HuH-7.5 (cell line): ENCODE measurements around the gene MRPS14.
"Not testable (repeated sequence)": the region's sequence is repeated elsewhere in the genome, so short reads cannot be mapped to it uniquely, and the experiment has no call there.

ENCODE experiments used
- DNase-seq: peaks from one replicate; pipeline ENCODE4 v3.0.0; 2011; ENCODE audit warnings: low spot score

MRPS14 gene

DNA sequence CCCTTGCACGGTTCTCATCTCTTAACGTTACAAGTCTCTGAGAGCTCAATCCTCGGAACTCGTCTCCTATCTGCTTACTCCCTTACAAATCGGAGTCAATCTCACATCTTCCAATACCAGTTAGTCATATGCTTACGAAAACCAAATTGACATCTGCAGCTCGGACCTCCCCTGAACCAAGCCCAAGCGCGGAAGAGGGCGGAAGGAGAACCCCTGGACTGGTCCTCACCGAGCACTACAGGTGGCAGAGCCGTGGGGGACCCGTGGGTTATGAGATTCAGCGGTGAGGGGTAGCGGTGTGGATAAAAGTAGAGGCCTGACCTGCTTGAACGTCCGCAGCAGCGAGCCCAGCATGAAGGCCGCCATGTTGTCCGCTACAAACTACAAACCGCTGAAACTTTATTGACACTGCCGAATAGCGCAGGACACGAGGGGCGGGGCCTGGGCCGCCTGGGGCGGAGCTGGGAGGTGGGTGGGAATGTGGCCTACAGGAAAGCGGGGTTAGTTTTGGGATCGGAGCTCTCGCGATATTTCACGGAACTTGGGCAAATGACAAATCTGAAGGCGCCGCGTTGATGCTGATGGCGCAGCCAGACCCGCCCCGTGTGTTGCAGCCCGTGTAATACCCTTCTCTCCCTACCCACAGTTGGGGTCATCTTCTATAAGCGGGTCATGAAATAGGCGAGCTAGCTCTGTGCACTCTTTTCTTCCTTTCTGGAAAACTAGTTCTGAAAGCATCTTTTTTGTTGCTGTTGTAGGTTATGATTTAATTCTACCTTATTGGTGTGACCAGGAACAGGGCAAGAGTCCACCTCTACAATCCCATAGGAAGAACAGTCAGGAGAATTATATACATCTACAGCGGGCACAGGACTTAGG is at the start of gene MRPS14:
MRPS14 (minus strand) TSS at position 383 of the 879 bp plus-strand sequence; CDS start at position 366, 17 bp downstream.
- DNase-seq = peak; percentile 56

DNA sequence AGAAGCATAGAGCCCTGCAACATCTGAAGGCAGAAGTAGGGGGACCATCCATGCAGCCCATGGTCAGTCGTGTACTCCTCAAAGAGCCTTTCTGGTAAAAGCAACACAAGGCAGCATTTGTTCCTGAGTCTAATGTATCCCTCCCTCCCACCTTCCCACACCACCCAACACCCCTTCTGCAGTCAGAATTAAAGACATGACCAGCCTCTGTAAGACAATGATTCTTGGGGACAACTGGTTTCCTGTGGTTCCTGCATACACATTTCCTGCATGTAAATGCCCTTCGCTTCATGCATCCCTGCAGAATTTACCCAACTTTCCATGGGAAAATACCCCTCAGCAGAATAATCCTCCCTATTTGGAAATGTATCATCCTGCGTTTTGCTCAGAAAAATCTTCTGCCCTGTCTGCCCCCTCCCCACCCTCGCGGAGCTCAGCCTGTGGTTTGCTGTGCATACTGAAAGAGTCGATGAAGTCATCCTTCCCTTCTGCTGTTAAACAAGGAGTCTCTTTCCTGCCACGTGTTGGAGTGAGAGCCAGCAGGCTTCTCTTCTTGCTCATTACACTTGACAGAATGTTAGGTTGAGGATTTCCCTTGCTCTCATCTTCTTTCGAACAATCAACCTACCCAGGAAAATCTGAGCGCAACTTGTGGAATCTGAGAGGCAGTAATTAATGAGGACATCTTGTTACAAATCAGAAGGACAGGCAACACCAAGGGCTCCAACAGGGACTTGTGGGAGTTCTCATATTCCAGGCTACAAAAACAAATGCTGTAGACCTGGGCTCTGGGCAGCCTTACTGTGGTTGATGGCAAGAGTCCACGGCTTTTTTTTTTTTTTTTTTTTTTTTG is 49.1 kb upstream of the MRPS14 start:
- DNase-seq = no peak

DNA sequence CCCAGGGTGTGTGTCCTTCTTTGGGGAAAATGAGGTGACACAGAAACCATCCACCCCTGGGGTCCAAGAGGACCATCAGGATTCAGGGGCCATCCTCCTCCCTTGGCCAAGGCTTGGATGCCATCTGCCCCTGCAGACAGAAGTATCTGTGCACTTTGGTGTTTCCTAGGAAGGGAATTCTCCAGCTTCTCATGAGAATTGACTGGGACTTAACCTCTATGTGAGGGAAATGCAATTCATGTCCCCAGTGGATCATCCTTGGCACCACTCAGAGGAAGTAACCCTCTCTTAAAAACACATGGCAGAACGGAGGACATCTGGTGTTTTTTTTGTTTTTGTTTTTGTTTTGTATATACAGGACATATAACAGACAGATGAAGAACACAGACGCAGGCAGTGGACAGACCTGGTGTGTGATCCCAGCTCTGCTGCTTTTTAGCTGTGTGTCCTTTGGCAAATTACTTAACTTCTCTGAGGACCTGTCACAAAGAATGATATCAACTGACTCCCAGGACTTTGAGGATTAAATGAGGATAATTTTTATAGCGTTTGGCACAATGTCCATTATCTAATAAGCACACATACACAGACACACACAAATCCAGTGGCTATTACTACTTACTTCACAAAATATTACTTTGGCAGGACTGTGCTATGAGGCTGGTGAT is 48.2 kb upstream of the MRPS14 start:
- DNase-seq = no peak

DNA sequence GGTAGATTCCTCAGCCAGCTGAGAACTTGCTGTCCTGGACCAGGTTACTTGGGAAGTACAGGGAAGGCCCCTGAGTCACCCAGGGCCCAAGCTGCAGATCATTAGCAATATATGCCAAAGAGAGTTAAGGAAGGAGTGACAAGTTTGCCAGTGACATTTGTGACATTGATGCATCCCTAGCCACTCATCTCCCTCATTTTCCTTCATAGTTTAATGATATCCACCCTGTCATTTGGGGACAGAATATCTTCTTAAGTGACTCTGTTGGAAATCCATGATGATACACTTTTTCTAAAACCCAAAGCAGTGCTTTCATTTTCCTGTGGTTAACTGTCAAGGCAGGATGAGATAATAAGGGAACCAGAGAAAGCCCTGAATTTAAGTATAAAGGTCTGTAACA is 47.6 kb upstream of the MRPS14 start:
- no peak for DNase-seq

DNA sequence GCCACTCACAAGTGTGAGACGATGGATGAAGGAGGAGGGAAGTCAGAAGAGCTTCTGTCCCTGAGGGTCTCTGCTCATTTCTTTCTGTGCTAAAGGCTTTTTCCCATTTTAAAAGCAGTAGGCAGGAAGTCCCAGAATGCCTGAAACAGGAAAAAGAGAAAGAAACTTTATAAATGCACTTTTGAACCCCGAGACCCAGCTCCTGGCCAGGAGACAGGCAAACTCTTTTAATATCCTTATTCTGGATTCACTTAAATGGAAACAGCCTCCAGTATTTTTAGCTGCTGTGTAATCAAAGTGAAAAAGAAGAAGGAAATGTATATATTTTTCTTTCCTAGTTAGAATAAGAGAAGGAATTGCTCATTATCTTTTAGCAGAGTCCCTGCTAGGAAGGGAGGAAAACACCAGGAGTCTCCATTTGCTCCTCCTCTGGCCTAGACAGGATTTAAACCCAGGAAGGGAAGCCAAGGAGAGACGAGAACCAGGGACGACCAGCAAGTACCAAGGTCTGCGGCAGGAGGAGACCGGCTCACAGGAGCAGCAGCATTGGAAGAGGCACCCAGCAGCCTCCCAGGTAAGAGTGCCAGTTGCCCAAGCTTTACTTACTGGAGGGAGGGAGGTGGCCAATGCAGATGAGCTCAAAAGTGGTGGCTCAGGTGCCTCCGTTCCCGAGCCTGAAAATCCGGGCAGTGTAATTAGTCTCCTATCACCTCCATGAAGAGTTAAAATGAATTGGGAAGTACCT is 44.3 kb upstream of the MRPS14 start, which contains the start of gene TNN:
TNN (plus strand) TSS at position 472 of the 745 bp plus-strand sequence. CDS start 9,586 bp downstream, outside the sequence.
- no peak for DNase-seq

DNA sequence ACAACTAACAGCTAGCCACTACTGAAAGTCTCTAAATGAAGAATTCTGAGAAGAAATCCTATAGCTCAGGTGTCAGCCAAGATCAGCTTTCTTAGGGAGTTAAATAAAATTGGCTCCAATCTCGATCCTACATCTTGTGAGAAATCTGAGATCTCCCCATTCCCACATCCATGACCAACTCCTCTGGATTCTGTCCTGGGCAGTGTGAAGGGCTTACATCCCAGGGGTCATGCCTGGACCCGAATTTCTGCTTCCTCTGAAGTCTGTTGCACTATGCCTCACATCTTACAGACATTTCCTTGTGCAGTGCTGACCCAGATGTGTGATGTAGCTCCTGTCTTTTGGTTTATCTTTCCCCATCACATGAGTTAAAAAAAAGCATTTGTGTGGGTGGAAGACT is 39.6 kb upstream of the MRPS14 start:
- no peak for DNase-seq

DNA sequence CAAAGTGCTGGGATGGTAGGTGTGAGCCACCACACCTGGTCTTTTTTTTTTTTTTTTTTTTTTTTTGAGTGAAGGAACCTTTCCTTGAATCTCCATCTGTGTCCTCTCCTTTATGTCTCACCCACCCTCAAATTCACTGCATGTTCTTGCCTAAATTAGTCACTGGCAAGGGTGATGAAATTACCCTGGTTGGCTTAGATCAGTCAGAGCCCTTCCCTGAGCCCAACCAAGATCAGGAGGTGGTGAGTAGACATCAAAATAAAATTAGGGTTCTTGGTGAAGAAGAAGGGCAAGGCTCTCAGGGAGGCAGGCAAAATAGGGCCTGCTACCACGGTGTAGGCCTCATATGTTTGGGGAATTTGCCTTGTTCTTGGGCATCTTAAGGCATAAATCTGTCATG is 39.1 kb upstream of the MRPS14 start:
- DNase-seq = no peak

DNA sequence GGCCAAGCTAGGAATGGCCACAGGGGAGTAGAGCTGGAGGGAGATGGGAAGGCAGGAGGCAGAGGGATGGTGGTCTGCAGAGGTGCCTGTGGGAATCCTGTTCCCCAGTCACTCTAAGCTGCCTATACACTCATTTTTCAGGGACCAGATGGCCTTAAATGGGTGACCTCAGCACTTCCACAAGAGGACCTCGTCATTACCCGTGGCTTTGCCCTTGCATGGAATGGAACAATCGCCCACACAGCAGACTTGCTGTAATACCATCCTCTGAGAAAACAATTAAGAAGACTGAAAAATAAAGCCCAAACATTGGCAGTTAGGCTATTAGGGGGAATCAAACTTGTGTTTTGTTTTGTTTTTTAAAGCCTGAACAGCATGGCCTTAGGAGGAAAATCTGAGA is 31.5 kb upstream of the MRPS14 start:
- DNase-seq = no peak

DNA sequence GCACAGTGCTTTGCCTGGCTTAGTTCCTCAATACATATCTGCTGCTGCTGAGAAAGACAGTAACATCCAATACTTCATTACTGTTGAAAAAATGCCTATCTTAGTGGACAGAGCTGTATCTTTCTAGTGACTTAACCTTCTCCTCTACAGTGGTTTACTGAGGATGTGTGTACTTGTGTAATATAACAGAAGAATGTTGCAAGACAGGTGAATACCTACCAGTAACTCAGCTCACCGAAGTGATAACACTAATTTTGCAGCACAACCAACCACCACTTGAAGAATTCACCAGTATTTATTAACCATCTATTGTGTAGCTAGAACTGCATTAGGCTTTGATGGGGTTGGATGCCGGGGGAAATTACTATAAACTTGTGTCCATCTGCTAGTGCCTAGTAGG is 27.8 kb upstream of the MRPS14 start:
- DNase-seq = no peak

DNA sequence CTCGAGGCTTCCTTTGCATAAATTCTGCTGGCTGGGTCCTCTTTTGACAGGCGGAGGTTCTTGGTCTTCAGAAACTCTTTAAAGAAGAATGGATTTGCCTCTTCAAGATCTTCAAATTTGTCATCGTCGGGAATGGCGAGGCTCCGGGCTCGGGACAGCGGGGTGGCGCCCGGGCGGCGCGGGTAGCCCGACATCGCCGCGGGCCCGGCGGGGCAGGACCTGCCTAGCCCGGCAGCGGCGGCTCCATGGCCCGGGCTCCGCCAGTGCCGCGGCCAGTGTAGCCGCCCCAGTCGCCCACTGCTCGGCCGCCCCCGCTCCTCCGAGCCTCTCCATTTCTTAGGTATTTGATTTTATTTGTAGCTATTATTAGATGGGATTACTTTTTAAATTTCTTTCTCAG is 22.3 kb upstream of the MRPS14 start:
- no peak for DNase-seq

DNA sequence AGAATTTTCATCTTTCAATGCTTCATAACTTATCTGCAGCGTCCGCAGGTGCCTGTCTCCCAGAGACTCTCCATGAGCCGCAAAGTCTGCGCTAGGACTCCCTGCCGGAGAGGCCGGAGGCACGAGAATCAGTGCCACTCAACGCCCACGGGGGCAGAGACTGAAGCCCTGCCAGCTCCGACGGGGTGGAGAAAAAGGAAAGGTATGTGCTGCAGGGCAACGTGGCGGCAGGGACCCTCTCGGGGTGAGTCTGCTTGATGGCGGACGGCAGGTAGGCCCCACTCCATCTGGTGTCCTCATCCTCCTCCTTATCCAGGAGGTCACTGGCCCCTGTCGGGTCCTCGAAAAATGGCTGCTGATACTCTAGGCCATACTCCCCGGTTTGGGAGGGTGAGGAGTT is 21.9 kb upstream of the MRPS14 start:
- no peak for DNase-seq

DNA sequence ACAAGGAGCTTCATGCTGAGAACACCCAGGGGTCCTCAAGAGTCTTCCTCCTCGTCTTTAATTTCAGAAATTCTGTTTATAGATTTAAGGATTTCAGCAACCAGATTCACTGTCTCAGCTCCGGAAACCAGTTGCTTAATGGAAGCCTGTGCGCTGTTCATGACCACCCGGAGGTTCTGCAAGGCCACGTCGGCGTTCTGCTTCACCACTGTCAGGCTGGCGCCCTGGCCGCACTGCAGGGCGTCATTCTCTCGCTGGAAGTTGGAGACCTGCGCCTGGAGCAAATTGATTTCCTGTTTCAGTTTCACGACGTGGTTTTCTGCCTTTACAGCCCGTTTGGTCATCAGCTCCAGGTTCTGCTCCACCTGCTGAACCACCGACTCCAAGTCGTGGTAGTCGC is 21.4 kb upstream of the MRPS14 start:
- DNase-seq = not testable (repeated sequence)

DNA sequence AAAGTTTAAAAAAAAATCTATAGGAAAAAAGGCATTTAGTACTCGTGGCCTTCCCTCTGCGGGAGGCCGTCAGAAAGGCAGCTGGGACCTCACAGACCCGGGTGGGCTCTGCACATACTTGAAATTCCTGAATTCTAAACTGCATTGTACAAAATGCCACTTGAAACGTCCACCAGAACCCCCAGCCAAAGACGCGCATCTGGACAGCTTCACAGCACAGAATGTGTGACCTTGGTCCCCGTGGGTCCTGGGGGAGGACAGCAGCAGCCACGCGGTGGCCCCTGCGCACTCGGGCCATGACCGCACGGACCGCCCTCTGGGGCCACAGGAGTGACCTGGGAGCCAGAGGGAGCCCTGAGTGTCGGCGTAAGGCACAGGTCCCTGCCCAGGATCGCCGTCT is 20.6 kb upstream of the MRPS14 start:
- no peak for DNase-seq

DNA sequence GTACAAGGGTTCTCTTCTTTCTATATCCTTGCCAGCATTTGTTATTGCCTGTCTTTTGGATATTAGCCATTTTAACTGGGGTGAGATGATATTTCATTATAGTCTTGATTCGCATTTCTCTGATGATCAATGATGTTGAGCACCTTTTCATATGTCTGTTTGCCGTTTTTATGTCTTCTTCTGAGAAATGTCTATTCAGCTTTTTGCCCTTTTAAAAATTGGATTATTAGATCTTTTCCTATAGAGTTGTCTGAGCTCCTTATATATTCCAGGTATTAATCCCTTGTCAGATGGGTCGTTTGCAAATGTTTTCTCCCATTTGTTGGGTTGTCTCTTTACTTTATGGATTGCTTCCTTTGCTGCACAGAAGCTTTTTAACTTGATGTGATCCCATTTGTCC is 19.4 kb upstream of the MRPS14 start:
- no peak for DNase-seq

DNA sequence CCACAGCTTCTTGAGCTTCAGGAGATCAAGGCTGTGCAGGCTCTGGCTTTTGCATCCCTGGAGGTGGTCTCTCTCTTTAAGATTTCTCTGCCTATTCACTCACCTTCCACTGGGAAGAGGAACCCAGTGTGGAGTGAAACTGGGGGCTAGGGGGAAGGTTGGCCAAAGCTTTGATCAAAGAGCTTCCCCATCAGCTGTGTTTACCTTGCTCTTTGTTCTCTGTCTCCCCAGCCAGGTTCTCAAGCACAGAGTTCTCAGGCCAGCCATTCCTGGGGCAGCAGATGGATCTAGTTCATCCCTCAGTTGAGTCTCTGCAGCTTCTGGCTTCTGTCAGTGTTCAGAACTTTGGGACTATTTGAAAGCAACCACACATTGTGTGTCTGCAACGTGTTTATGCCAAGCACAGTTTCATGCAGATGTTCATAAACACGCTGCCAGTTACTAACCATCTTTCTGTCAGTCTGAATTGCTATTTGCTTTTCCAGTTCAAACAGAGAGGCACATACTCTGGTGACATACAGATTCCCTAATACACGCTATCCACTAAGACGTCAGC is 17.2 kb upstream of the MRPS14 start:
- DNase-seq = no peak

DNA sequence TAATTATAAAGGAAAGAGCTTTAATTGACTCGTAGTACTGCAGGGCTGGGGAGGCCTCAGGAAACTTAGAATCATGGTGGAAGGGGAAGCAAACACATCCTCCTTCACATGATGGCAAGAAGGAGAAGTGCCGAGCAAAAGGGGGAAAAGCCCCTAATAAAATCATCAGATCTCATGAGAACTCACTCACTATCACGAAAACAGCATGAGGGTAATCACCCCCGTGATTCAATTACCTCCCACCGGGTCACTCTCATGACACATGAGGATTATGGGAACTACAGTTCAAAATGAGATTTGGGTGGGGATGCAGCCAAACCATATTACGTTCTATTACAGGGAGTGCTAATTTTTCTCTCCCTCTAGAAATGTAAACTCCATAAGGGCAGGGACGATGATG is 14.2 kb upstream of the MRPS14 start:
- DNase-seq = no peak

DNA sequence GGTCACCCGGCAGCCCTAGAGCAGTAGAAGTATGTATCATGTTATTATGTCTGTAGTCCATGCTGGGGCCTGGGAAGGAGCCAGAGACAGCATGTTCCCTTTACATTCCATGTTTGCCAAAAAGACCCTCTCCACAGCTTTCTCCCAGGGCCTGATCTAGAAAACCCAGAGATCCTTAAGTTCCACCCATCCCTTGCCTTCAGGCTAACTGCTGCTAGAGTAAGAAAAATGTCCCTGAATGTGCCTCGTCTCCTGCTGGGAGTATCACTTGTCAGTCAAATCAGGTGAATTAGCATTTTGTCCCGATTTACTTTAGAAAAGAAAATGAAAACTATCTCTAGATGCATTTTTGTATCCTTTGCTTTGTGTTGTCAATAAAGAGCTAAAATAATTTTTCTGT is 13.3 kb upstream of the MRPS14 start:
- DNase-seq = no peak

DNA sequence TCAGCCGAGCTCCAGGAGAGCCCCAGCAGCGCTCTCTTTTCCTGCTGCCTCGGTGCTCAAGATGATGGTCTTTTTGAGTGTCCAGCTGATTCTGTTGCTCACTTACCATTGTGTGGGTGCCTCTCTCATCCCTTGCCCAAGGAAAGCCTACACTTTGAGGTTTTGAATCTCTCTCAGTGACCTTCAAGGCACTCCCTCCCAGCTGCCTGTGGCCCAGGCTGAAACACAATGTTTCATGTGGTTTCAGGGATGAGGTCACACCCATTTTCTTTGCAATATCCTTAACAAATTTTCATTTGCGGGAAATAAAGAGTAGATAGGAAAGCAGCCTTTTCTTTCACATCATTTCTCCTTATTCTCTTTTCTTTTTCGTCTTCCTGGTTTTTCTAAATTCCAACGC is 12.6 kb upstream of the MRPS14 start:
- DNase-seq = no peak

DNA sequence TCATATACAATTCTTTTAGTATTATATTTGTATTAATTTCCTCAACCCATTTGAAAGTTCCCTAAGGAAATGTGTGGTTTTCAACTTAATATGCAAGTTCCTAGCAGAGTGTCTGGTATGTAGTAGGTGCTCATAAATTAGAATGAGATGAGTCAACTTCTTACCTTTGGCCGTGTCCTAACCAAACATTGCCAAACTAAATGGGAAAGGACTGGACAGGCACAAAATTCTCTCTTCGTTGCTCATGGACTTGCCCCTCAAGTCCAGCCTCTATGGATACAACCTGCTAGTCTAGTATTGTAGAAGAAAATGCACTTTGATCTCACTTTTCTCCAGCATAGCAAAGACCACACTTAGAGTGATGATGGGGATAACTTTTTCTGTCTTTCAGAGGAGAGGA is 11.6 kb upstream of the MRPS14 start:
- DNase-seq = no peak

DNA sequence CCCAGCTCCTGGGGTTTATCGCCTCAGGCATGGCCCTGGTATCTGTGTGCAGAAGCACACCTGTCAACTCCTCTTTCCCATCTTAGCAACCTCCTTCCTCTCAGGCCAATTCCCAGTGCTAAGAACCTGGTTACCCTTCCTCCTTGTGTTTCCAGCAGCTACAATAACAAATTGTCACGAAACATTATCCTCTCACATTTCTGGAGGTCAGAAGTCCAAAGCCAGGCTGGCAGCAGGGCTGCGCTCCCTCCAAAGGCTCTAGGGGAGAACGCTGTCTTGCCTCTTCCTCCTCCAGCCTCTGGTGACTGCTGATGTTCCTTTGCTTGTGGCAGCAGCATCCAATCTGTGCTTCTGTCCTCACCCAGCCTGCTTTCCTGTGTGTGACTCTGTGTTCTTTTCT is 10.7 kb upstream of the MRPS14 start:
- no peak for DNase-seq

DNA sequence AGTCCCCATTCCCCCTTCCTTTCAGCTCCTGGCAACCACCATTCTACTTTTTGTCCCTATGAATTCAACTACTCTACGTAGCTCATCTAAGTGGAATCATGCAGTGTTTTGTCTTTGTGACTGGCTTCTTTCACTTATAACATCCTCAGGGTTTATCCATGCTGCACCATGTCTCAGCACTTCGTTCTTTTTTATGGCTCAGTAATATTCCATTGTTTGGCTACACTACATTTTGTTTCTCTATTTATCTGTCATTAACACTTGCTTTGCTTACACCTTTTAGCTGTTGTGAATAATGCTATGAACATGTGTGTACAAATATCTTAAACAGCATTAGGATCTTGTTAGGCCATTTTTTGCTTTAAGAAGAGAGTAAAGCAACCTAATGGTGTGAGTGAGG is 1.5 kb upstream of the MRPS14 start:
- no peak for DNase-seq

DNA sequence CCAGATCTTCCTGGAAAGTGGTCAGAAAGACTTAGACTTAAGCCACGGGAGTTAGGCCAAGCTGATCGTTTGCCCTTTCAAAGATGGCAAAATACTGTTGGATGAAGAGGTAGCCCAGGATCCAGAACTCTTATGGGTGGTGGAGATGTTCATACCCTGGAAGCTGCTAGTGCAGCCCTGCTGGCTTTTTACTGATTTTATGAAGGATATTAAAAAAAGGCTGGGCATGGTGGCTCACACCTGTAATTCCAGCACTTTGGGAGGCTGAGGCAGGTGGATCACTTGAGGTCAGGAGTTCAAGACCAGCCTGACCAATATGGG is 657 bp upstream of the MRPS14 start:
- not testable (repeated sequence) for DNase-seq
